Neuronal stem cell (in vitro differentiated cells): ENCODE measurements around the gene THSD4.
"Not testable (repeated sequence)": the region's sequence is repeated elsewhere in the genome, so short reads cannot be mapped to it uniquely, and the experiment has no call there.

Experiments
- DNase-seq: peaks from one replicate; pipeline ENCODE4 v3.0.0-alpha.2; 2013; ENCODE audit warnings: low spot score
- H2AFZ ChIP-seq: one replicate; pipeline ENCODE4 v1.6.1; 2013; ENCODE audit warnings: mild to moderate bottlenecking, low read length, inconsistent platforms
- H2AK5ac ChIP-seq: 2 replicates; pipeline ENCODE4 v1.6.1; 2013; ENCODE audit warnings: low read depth, mild to moderate bottlenecking, inconsistent platforms, low read length, moderate library complexity, mixed read lengths
- H2BK120ac ChIP-seq: 2 replicates; pipeline ENCODE4 v1.6.1; 2013; ENCODE audit warnings: low read depth, mild to moderate bottlenecking, inconsistent platforms, low read length, moderate library complexity, mixed read lengths
- H2BK12ac ChIP-seq: one replicate; pipeline ENCODE4 v1.6.1; 2013; ENCODE audit warnings: low read length, inconsistent platforms
- H2BK15ac ChIP-seq: 2 replicates; pipeline ENCODE4 v1.6.1; 2013; ENCODE audit warnings: mild to moderate bottlenecking, low read length, inconsistent platforms, mixed read lengths
- H2BK5ac ChIP-seq: one replicate; pipeline ENCODE4 v1.6.1; 2013; ENCODE audit warnings: inconsistent platforms, mild to moderate bottlenecking, low read length, moderate library complexity
- H3K14ac ChIP-seq: one replicate; pipeline ENCODE4 v1.6.1; 2013; ENCODE audit warnings: low read length, inconsistent platforms
- H3K18ac ChIP-seq: 2 replicates; pipeline ENCODE4 v1.6.1; 2013; ENCODE audit warnings: low read length, inconsistent platforms
- H3K23ac ChIP-seq: 2 replicates; pipeline ENCODE4 v1.6.1; 2013; ENCODE audit warnings: low read depth, mild to moderate bottlenecking, mixed read lengths, low read length, inconsistent platforms; ENCODE audit not compliant: poor library complexity
- H3K27ac ChIP-seq: replicated peaks from 3 replicates; pipeline ENCODE4 v1.5.1; 2013; ENCODE audit warnings: low read length, inconsistent platforms
- H3K27me3 ChIP-seq, 3 experiments: 2 replicates each; pipeline ENCODE4 v1.6.1; 2013; ENCODE audit warnings: low read length in 3 of 3, mild to moderate bottlenecking in 2 of 3, inconsistent platforms in 1 of 3, low read depth in 1 of 3, mixed read lengths in 1 of 3, moderate library complexity in 1 of 3; ENCODE audit not compliant: control insufficient read depth in 3 of 3, insufficient read depth in 3 of 3
- H3K36me3 ChIP-seq, 2 donors: replicated peaks in 1 of 2; 2 replicates each; pipeline ENCODE4 v1.6.1; 2013; ENCODE audit warnings: low read length in 2 of 2; ENCODE audit not compliant: control insufficient read depth in 2 of 2, insufficient read depth in 2 of 2
- H3K4ac ChIP-seq: 2 replicates; pipeline ENCODE4 v1.6.1; 2013; ENCODE audit warnings: inconsistent platforms, mild to moderate bottlenecking, low read length, moderate library complexity
- H3K4me1 ChIP-seq, 2 donors: 1 replicate in 1 of 2; 2 replicates in 1 of 2; pipeline ENCODE4 v1.6.1; 2013; ENCODE audit warnings: low read length in 2 of 2, low read depth in 1 of 2; ENCODE audit not compliant: control insufficient read depth in 2 of 2, insufficient read depth in 1 of 2
- H3K4me2 ChIP-seq: one replicate; pipeline ENCODE4 v1.6.1; 2013; ENCODE audit warnings: mild to moderate bottlenecking, low read length, inconsistent platforms; ENCODE audit not compliant: insufficient read depth, poor library complexity, severe bottlenecking
- H3K4me3 ChIP-seq, 2 donors: 2 replicates each; pipeline ENCODE4 v1.5.1; 2013; ENCODE audit warnings: low read length in 2 of 2, mild to moderate bottlenecking in 2 of 2, inconsistent platforms in 1 of 2, moderate library complexity in 1 of 2
- H3K79me1 ChIP-seq: one replicate; pipeline ENCODE4 v1.6.1; 2013; ENCODE audit warnings: low read depth, mild to moderate bottlenecking, inconsistent platforms, low read length, moderate library complexity
- H3K9ac ChIP-seq: one replicate; pipeline ENCODE4 v1.6.1; 2013; ENCODE audit warnings: mild to moderate bottlenecking, low read depth, low read length, inconsistent platforms; ENCODE audit not compliant: poor library complexity
- H3K9me3 ChIP-seq, 2 donors: replicated peaks in 1 of 2; 2 replicates each; pipeline versions ENCODE3 to v1.6.1; 2013; ENCODE audit warnings: low read length in 2 of 2, mild to moderate bottlenecking in 2 of 2, inconsistent platforms in 1 of 2, low read depth in 1 of 2, mixed read lengths in 1 of 2, moderate library complexity in 1 of 2; ENCODE audit not compliant: control insufficient read depth in 2 of 2, insufficient read depth in 1 of 2
- H4K8ac ChIP-seq: one replicate; pipeline ENCODE4 v1.6.1; 2013; ENCODE audit warnings: low read depth, mild to moderate bottlenecking, inconsistent platforms, low read length, moderate library complexity
- H4K91ac ChIP-seq: one replicate; pipeline ENCODE4 v1.6.1; 2013; ENCODE audit warnings: low read length, low read depth, mild to moderate bottlenecking, inconsistent platforms; ENCODE audit not compliant: poor library complexity
- WGBS, 2 donors: extraction: QIAGEN DNeasy Blood & Tissue Kit; methylation state at CpG; one replicate each; pipeline ENCODE4 v1.1.7; 2013; ENCODE audit warnings: missing lambda C conversion rate in 2 of 2, mixed read lengths in 1 of 2; ENCODE audit not compliant: insufficient read length in 2 of 2, insufficient replicate concordance in 1 of 2; ENCODE audit errors: extremely low coverage in 2 of 2; 5-methylcytosine and 5-hydroxymethylcytosine counted together

THSD4 gene

GRCh38 chr15:71162309-71162708 lies 47.0 kb downstream of the THSD4 start:
- H3K9me3 ChIP-seq, result no peaks in the 10 kb centered on the region
- H3K18ac ChIP-seq, result no peak overlapping the region
- no peak overlapping the region for H2AK5ac ChIP-seq
- no peak overlapping the region for H3K4ac ChIP-seq
- H3K4me3 ChIP-seq, result no peak overlapping the region
- H3K4me1 ChIP-seq, result no peaks in the 10 kb centered on the region
- H2BK5ac ChIP-seq, result no peak overlapping the region
- no peak overlapping the region for H3K23ac ChIP-seq
- H4K8ac ChIP-seq, result no peak overlapping the region
- no peak overlapping the region for H3K14ac ChIP-seq
- no peak overlapping the region for H2BK120ac ChIP-seq
- DNase-seq, result no peak
- WGBS, 2 donors, result no CpG with 5 or more reads among the region's 2 CpGs
- H3K36me3 ChIP-seq, result no peaks in the 10 kb centered on the region
- no peak overlapping the region for H2AFZ ChIP-seq
- no peak overlapping the region for H2BK12ac ChIP-seq
- H3K27ac ChIP-seq, result no peak overlapping the region
- H4K91ac ChIP-seq, result no peak overlapping the region
- no peaks in the 10 kb centered on the region for H3K27me3 ChIP-seq
- no peak overlapping the region for H3K4me2 ChIP-seq
- H3K9ac ChIP-seq, result no peak overlapping the region
- H3K79me1 ChIP-seq, result no peaks in the 10 kb centered on the region
- no peak overlapping the region for H2BK15ac ChIP-seq

- no CpG with 5 or more reads among the region's 5 CpGs for WGBS, 2 donors
- not testable (repeated sequence) for H3K23ac ChIP-seq, H3K36me3 ChIP-seq, H3K27me3 ChIP-seq, H3K18ac ChIP-seq, H3K4ac ChIP-seq, H2BK120ac ChIP-seq, H2BK15ac ChIP-seq, H3K4me1 ChIP-seq, H2BK5ac ChIP-seq, DNase-seq, H2AK5ac ChIP-seq, H4K91ac ChIP-seq, H3K4me3 ChIP-seq, H3K14ac ChIP-seq, H3K79me1 ChIP-seq, H2BK12ac ChIP-seq, H3K27ac ChIP-seq, H3K9me3 ChIP-seq, H3K4me2 ChIP-seq, H4K8ac ChIP-seq, H2AFZ ChIP-seq, H3K9ac ChIP-seq
These were observed 49.3 kb downstream of the THSD4 start for GRCh38 chr15:71164606-71165005.

- H4K91ac ChIP-seq, result no peak overlapping the region
- no peak overlapping the region for H2BK5ac ChIP-seq
- no peak for DNase-seq
- WGBS, 2 donors, result no CpG with 5 or more reads among the region's 3 CpGs
- H3K27me3 ChIP-seq, result no peaks in the 10 kb centered on the region
- H2AK5ac ChIP-seq, result no peak overlapping the region
- H2BK15ac ChIP-seq, result no peak overlapping the region
- no peak overlapping the region for H2BK120ac ChIP-seq
- no peak overlapping the region for H2AFZ ChIP-seq
- no peak overlapping the region for H3K27ac ChIP-seq
- no peak overlapping the region for H3K4me3 ChIP-seq
- no peak overlapping the region for H3K18ac ChIP-seq
- no peaks in the 10 kb centered on the region for H3K79me1 ChIP-seq
- H3K4ac ChIP-seq, result no peak overlapping the region
- H3K14ac ChIP-seq, result no peak overlapping the region
- no peak overlapping the region for H4K8ac ChIP-seq
- no peak overlapping the region for H3K9ac ChIP-seq
- no peak overlapping the region for H3K23ac ChIP-seq
- no peak overlapping the region for H3K4me2 ChIP-seq
- H3K4me1 ChIP-seq, result no peaks in the 10 kb centered on the region
- no peak overlapping the region for H2BK12ac ChIP-seq
- no peaks in the 10 kb centered on the region for H3K9me3 ChIP-seq
- H3K36me3 ChIP-seq, result no peaks in the 10 kb centered on the region
These were observed 52.3 kb downstream of the THSD4 start for GRCh38 chr15:71167445-71168165.

- H3K23ac ChIP-seq, result no peak overlapping the region
- no peak overlapping the region for H3K27ac ChIP-seq
- H2BK120ac ChIP-seq, result no peak overlapping the region
- no peak overlapping the region for H3K9ac ChIP-seq
- H3K79me1 ChIP-seq, result no peaks in the 10 kb centered on the region
- no peak overlapping the region for H2BK5ac ChIP-seq
- DNase-seq, result no peak
- no peak overlapping the region for H2AFZ ChIP-seq
- no peak overlapping the region for H2AK5ac ChIP-seq
- H2BK12ac ChIP-seq, result no peak overlapping the region
- H3K4ac ChIP-seq, result no peak overlapping the region
- no peaks in the 10 kb centered on the region for H3K9me3 ChIP-seq
- H4K8ac ChIP-seq, result no peak overlapping the region
- H3K27me3 ChIP-seq, result no peaks in the 10 kb centered on the region
- no peak overlapping the region for H4K91ac ChIP-seq
- no peak overlapping the region for H2BK15ac ChIP-seq
- H3K14ac ChIP-seq, result no peak overlapping the region
- H3K36me3 ChIP-seq, result no peaks in the 10 kb centered on the region
- H3K4me2 ChIP-seq, result no peak overlapping the region
- WGBS, 2 donors, result no CpG with 5 or more reads among the region's 5 CpGs
- H3K4me1 ChIP-seq, result no peaks in the 10 kb centered on the region
- H3K4me3 ChIP-seq, result no peak overlapping the region
- H3K18ac ChIP-seq, result no peak overlapping the region
These were observed 53.0 kb downstream of the THSD4 start for GRCh38 chr15:71168166-71168834.
